Measurements from ENCODE around the gene SLC31A2.

Gene SLC31A2

DNA sequence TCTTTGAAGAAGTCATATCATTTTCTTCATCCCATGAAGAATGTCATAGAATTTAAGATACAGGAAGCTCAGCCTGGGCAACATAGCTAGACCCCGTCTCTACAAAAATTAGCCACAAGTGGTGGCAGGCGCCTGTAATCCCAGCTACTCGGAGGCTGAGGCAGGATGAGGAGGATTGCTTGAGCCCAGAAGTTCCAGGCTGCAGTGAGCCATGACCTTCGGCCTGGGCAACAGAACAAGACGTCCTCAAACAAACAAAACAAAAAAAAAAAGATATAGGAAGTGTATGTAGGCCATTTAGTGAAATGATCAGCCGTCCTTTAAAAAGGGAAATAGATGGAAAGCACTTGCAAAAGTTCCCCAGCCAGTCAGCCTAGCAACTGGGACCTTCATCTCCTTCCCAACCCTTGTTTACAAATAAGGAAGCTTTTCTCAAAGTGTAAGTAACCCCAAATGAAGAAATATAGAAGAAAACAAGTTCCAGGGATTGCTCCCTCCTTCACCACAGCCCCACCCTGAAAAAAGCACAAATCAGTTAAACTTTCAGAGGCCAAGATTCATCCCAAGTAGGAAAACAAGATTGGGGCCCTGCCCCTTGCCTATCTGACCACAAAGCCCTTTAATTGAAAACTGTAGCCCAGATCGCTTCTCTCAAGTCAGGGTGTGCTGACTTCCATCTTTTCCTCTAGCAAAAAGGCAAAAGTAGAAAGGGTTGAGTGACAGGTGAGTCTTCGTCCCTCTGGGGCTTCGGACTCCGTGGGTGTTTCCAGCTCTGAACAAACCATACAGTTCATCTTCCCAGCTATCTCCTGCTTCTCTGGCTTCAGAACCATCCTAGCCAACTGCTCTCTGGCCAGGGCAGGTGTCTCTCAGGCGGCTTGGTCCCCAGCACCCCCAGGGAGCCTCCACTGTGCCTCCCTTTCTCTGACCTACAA lies 1.2 kb downstream of the SLC31A2 start:
- Histone ChIP-seq H3K27me3 (replicated peaks; ENCODE audit: control insufficient read depth, insufficient read depth, low read length, poor library complexity, severe bottlenecking) (no peaks in the 10 kb centered on the region), H3K36me3 (ENCODE audit: control insufficient read depth, insufficient read depth, low read length) (no peaks in the 10 kb centered on the region), H3K4me1 (ENCODE audit: control insufficient read depth, insufficient read depth, low read length, poor library complexity, severe bottlenecking) (peaks cover 12% of the 10 kb centered on the region), H3K27ac (ENCODE audit: insufficient read depth, low read length, poor library complexity, severe bottlenecking) (no peak overlapping the region), H3K9me3 (ENCODE audit: control insufficient read depth, low read length) (no peaks in the 10 kb centered on the region), H3K4me3 (ENCODE audit: insufficient read depth, low read depth, low read length, poor library complexity, severe bottlenecking) (peak overlapping the region; percentile 84)
- DNase-seq, result no peak

DNA sequence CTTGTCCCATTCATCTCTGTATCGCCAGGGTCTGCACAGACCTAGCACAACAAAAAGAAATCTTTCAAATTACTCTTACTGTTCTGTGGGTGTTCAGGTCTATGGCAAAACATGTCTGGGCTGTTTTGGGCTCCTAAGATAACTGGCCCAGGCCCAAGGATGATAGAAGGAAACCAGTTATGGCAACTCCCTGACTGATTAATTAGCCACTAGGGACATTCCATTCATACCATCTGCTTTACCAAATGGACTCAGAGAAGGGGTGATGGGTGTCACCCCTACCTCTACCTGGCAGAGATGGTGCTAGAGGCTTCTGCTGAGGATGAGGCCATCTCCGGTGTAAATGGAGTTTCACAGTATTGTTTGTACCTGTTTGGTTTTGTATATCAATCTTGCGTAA lies 1.9 kb downstream of the SLC31A2 start:
- DNase-seq, result no peak
- no peak overlapping the region for H3K4me3 ChIP-seq (ENCODE audit: insufficient read depth, low read depth, low read length, poor library complexity, severe bottlenecking)
- H3K4me1 ChIP-seq (ENCODE audit: control insufficient read depth, insufficient read depth, low read length, poor library complexity, severe bottlenecking), result peaks cover 12% of the 10 kb centered on the region
- no peaks in the 10 kb centered on the region for H3K36me3 ChIP-seq (ENCODE audit: control insufficient read depth, insufficient read depth, low read length)
- H3K27me3 ChIP-seq (replicated peaks; ENCODE audit: control insufficient read depth, insufficient read depth, low read length, poor library complexity, severe bottlenecking), result no peaks in the 10 kb centered on the region
- H3K9me3 ChIP-seq (ENCODE audit: control insufficient read depth, low read length), result no peaks in the 10 kb centered on the region
- no peak overlapping the region for H3K27ac ChIP-seq (ENCODE audit: insufficient read depth, low read length, poor library complexity, severe bottlenecking)

DNA sequence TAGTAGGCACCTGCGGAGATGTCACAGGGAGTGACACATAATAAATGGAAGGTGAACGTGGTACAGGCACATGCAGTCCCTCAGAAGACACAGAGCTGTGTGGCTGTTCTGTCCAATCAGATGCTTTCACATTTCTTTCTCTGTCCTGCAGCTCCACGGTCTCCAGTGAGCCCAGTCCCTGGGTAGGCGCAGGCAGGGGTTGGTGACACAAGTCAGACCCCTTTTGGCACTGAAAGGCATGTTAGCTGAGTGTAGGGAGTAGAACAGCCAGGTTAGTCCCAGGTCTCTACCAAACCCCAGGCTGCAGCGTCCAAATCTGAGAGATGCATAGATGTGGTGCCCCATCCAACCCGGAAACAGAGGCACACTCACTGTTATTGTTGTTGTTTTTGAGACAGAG lies 2.8 kb downstream of the SLC31A2 start:
- no peak for DNase-seq
- Histone ChIP-seq H3K27ac (ENCODE audit: insufficient read depth, low read length, poor library complexity, severe bottlenecking) (no peak overlapping the region), H3K36me3 (ENCODE audit: control insufficient read depth, insufficient read depth, low read length) (peaks cover 2% of the 10 kb centered on the region), H3K4me3 (ENCODE audit: insufficient read depth, low read depth, low read length, poor library complexity, severe bottlenecking) (no peak overlapping the region), H3K9me3 (ENCODE audit: control insufficient read depth, low read length) (no peaks in the 10 kb centered on the region), H3K4me1 (ENCODE audit: control insufficient read depth, insufficient read depth, low read length, poor library complexity, severe bottlenecking) (peaks cover 12% of the 10 kb centered on the region), H3K27me3 (replicated peaks; ENCODE audit: control insufficient read depth, insufficient read depth, low read length, poor library complexity, severe bottlenecking) (no peaks in the 10 kb centered on the region)

DNA sequence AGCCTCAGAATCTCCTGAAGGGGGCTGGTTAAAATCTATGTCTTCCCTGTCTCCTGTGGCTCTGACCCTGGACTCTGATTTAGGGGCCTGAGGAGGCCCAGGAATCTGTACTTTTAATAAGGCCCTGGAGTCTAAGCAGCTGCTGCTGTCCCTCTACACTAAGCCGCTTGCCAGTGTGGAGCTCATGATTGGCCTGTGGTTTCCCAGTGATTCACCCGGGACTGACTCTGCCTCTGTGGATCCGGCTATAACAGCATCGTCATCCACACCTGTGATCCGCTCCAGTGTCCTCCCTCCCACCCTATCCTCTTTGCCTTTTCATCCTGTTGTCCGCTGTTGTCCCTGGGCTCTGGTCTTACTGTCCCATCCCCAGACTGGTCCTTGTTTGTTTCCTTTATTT lies 3.7 kb downstream of the SLC31A2 start:
- Histone ChIP-seq H3K27ac (ENCODE audit: insufficient read depth, low read length, poor library complexity, severe bottlenecking) (no peak overlapping the region), H3K4me3 (ENCODE audit: insufficient read depth, low read depth, low read length, poor library complexity, severe bottlenecking) (no peak overlapping the region), H3K36me3 (ENCODE audit: control insufficient read depth, insufficient read depth, low read length) (peaks cover 4% of the 10 kb centered on the region), H3K27me3 (replicated peaks; ENCODE audit: control insufficient read depth, insufficient read depth, low read length, poor library complexity, severe bottlenecking) (no peaks in the 10 kb centered on the region), H3K4me1 (ENCODE audit: control insufficient read depth, insufficient read depth, low read length, poor library complexity, severe bottlenecking) (peaks cover 12% of the 10 kb centered on the region), H3K9me3 (ENCODE audit: control insufficient read depth, low read length) (no peaks in the 10 kb centered on the region)
- DNase-seq, result no peak

DNA sequence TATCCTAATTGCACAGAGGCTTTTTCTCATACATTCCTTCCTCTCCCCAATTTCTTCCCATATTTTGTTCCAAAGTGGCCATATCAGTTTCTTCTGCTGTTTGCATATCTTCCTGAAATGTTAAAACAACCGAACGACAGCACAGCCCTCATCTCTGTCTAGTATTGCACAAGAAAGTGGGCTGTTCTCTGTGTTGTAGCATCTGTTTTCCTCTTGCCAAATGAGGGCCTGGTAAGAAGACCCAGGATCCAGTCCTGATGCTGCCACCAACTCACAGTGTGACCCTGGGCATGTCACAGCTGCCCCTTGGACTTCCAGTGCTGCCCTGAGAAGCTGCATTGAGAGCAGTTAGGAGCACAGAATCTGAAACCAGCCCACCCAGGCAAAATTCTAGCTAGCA lies 4.1 kb downstream of the SLC31A2 start:
- Histone ChIP-seq H3K27me3 (replicated peaks; ENCODE audit: control insufficient read depth, insufficient read depth, low read length, poor library complexity, severe bottlenecking) (no peaks in the 10 kb centered on the region), H3K36me3 (ENCODE audit: control insufficient read depth, insufficient read depth, low read length) (peaks cover 4% of the 10 kb centered on the region), H3K4me3 (ENCODE audit: insufficient read depth, low read depth, low read length, poor library complexity, severe bottlenecking) (no peak overlapping the region), H3K4me1 (ENCODE audit: control insufficient read depth, insufficient read depth, low read length, poor library complexity, severe bottlenecking) (peaks cover 12% of the 10 kb centered on the region), H3K9me3 (ENCODE audit: control insufficient read depth, low read length) (no peaks in the 10 kb centered on the region), H3K27ac (ENCODE audit: insufficient read depth, low read length, poor library complexity, severe bottlenecking) (no peak overlapping the region)
- DNase-seq, result no peak

DNA sequence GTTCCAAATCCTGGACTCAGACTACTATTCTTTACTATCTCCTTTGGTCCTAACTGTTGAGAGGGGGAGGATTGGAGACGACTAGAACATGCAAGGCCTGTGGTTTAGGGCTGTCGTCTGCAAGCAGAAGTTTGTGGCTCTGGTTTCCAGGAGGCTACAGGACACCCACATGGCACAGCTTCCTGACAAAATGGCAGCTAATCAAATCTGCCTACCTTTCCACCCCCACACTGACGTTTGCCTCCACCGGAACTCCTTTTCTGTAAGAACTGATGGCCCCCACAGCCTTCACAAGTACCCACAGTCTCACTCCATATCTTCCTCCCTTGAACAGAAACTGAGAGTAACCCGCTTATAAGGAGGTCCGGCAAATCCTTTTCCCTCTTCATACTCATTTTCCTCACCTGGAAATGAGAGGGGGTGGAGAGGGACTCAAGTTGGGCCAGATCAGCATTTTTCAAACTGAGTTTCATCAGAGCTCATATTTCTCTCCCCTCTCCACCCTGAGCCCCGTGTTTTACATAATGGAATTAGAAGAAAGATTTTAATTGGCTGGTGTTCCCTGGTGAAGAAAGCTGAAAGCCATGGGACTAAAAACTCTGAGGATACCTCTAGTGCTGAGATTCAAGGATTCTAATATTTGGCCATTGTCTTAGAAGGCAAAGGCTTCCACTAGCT lies 5.2 kb downstream of the SLC31A2 start:
- H3K27me3 ChIP-seq (replicated peaks; ENCODE audit: control insufficient read depth, insufficient read depth, low read length, poor library complexity, severe bottlenecking), result no peaks in the 10 kb centered on the region
- no peak overlapping the region for H3K27ac ChIP-seq (ENCODE audit: insufficient read depth, low read length, poor library complexity, severe bottlenecking)
- peaks cover 5% of the 10 kb centered on the region for H3K36me3 ChIP-seq (ENCODE audit: control insufficient read depth, insufficient read depth, low read length)
- peak in 1 of 3 donors; percentile 12 for DNase-seq
- no peak overlapping the region for H3K4me3 ChIP-seq (ENCODE audit: insufficient read depth, low read depth, low read length, poor library complexity, severe bottlenecking)
- H3K9me3 ChIP-seq (ENCODE audit: control insufficient read depth, low read length), result no peaks in the 10 kb centered on the region
- H3K4me1 ChIP-seq (ENCODE audit: control insufficient read depth, insufficient read depth, low read length, poor library complexity, severe bottlenecking), result peaks cover 12% of the 10 kb centered on the region

DNA sequence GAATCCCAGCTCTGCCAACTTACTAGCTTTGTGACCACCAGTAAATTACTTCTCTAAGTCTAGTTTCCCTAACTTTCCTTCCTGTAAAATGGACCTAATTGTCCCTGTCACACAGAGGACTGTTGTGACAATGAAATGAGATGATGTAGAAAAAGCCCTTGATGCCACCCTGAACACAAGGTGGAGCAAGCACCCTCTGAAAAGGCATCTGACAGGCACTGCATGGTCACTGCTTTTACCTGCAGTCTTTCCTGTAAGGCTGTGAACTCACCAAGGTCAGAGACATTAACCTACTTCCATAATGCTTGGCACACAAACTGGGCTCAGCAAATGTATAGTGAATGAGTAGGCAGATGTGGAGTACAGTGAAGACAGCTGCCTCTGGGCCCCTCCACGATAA lies 6.1 kb downstream of the SLC31A2 start:
- H3K27ac ChIP-seq (ENCODE audit: insufficient read depth, low read length, poor library complexity, severe bottlenecking), result no peak overlapping the region
- H3K4me1 ChIP-seq (ENCODE audit: control insufficient read depth, insufficient read depth, low read length, poor library complexity, severe bottlenecking), result peaks cover 12% of the 10 kb centered on the region
- DNase-seq, result no peak
- H3K4me3 ChIP-seq (ENCODE audit: insufficient read depth, low read depth, low read length, poor library complexity, severe bottlenecking), result no peak overlapping the region
- H3K9me3 ChIP-seq (ENCODE audit: control insufficient read depth, low read length), result no peaks in the 10 kb centered on the region
- no peaks in the 10 kb centered on the region for H3K27me3 ChIP-seq (replicated peaks; ENCODE audit: control insufficient read depth, insufficient read depth, low read length, poor library complexity, severe bottlenecking)
- H3K36me3 ChIP-seq (ENCODE audit: control insufficient read depth, insufficient read depth, low read length), result peaks cover 9% of the 10 kb centered on the region

DNA sequence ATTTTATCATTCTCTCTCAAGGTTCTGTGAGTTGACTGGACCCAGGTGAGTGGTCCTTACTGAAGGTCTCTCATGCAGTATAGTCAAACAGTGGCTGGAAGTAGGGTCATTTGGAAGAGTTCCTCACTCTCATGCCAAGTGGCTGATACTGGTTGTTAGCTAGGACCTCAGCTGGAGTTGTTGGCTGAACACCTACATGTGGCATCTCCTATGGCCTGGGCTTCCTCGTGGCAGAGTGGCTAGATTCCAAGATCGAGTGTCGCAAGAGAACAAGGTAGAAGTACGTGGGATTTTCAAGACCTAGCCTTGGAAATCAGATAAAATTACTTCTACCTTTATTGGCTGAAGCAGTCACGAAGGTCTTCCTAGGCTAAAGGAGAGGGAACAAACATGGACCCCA lies 7.6 kb downstream of the SLC31A2 start:
- Histone ChIP-seq H3K27ac (ENCODE audit: insufficient read depth, low read length, poor library complexity, severe bottlenecking) (no peak overlapping the region), H3K9me3 (ENCODE audit: control insufficient read depth, low read length) (no peaks in the 10 kb centered on the region), H3K27me3 (replicated peaks; ENCODE audit: control insufficient read depth, insufficient read depth, low read length, poor library complexity, severe bottlenecking) (no peaks in the 10 kb centered on the region), H3K36me3 (ENCODE audit: control insufficient read depth, insufficient read depth, low read length) (peaks cover 16% of the 10 kb centered on the region), H3K4me3 (ENCODE audit: insufficient read depth, low read depth, low read length, poor library complexity, severe bottlenecking) (no peak overlapping the region), H3K4me1 (ENCODE audit: control insufficient read depth, insufficient read depth, low read length, poor library complexity, severe bottlenecking) (peaks cover 9% of the 10 kb centered on the region)
- no peak for DNase-seq

DNA sequence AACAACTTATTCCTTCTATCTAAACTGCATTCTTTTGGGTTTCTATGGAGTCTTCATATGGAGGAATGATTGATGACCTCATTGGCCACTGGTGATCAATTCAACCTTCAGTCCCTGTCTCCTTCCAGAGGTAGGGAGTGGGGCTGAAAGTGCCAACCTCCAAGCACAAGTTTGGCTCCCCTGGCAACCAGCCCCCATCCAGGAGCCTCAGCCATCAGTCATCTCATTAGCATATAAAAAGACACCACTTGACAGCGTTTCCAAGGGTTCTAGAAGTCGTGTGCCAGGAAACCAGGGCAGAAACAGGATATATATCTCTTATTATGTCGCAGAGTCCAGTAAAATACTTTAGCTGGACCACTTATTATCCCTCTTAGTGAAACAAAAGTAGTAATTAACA lies 9.8 kb downstream of the SLC31A2 start:
- H3K27ac ChIP-seq (ENCODE audit: insufficient read depth, low read length, poor library complexity, severe bottlenecking), result no peak overlapping the region
- no peak overlapping the region for H3K4me3 ChIP-seq (ENCODE audit: insufficient read depth, low read depth, low read length, poor library complexity, severe bottlenecking)
- no peak for DNase-seq
- no peaks in the 10 kb centered on the region for H3K9me3 ChIP-seq (ENCODE audit: control insufficient read depth, low read length)
- H3K27me3 ChIP-seq (replicated peaks; ENCODE audit: control insufficient read depth, insufficient read depth, low read length, poor library complexity, severe bottlenecking), result no peaks in the 10 kb centered on the region
- peaks cover 6% of the 10 kb centered on the region for H3K4me1 ChIP-seq (ENCODE audit: control insufficient read depth, insufficient read depth, low read length, poor library complexity, severe bottlenecking)
- H3K36me3 ChIP-seq (ENCODE audit: control insufficient read depth, insufficient read depth, low read length), result peaks cover 32% of the 10 kb centered on the region

DNA sequence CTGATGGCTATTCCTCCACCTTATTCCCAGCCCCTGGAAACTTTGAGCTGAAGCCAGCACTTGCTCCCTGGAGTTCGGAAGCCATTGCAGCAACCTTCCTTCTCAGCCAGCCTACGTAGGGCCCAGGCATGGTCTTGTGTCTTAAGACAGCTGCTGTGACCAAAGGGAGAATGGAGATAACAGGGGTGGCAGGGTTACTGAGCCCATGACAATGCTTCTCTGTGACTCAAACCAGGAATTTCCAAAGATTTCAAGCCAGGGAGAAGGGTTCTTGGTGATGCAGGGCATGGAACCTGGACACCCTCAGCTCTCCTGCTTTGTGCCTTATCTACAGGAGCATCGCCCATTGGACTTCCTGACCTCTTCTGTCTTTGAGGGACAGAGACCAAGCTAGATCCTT lies 12.2 kb downstream of the SLC31A2 start:
- H3K4me3 ChIP-seq (ENCODE audit: insufficient read depth, low read depth, low read length, poor library complexity, severe bottlenecking), result no peak overlapping the region

More for the DNA sequence above, 12.2 kb downstream of the SLC31A2 start:
- DNase-seq, result no peak
- H3K9me3 ChIP-seq (ENCODE audit: control insufficient read depth, low read length), result no peaks in the 10 kb centered on the region
- peaks cover 55% of the 10 kb centered on the region for H3K36me3 ChIP-seq (ENCODE audit: control insufficient read depth, insufficient read depth, low read length)
- no peaks in the 10 kb centered on the region for H3K4me1 ChIP-seq (ENCODE audit: control insufficient read depth, insufficient read depth, low read length, poor library complexity, severe bottlenecking)
- H3K27ac ChIP-seq (ENCODE audit: insufficient read depth, low read length, poor library complexity, severe bottlenecking), result no peak overlapping the region
- no peaks in the 10 kb centered on the region for H3K27me3 ChIP-seq (replicated peaks; ENCODE audit: control insufficient read depth, insufficient read depth, low read length, poor library complexity, severe bottlenecking)

All from effector memory CD4-positive, alpha-beta T cell (primary cell).